ENCODE data around the gene WDR75.
A peak's percentile ranks its signal among the peaks of the same experiment; 100 is the strongest.

Gene WDR75

DNA sequence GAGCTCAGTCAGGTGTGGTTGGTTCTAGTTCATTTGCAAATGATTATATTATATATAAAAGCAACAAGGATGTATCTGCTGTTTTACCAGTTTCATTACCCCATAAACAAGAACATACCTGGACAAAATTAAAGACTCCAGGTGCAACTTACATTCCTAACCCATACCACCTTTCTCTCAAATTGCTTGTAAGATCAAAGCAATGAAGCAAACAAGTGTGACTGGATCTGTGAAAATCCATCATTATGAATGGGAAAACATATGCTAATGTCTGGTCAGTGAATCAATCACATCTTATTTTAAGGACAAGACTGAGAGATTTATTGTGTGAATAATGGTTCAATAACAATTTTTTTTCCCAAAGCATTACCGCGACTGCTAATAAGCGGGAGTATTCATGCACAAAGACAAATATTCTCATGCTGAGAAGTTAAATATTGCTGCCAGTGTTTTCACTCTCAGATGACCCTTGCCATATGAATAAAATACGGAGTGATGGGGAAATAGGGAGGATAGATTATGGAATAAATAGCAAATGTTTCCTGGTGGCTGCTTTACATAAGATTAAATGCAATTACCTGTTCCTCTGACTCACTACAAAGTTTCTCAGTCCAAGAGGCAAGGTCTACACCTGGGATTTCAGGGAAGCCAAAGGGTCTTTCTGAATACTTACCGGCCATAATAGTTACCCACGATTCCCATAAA, 59.3 kb downstream of the WDR75 start:
- no peak for DNase-seq (ENCODE audit: low spot score)

DNA sequence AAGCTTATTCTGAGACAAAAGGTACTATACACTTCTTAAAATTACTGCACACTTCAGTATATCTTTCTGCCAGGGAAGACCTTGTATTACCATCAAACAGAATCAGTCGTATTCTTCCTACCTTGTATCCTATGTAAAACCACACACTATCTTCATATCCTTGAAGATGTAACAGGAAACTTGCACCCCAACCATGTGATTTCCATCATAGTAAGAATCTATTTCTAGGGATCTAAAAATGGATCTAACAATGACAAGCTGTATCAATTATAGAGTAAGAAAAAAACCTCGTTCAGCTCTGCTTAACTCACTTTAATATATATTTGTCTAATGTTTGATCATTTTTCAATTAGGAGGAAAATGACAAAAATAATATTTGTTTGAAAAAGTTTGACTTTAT, 60.2 kb downstream of the WDR75 start:
- DNase-seq (ENCODE audit: low spot score): no peak

GRCh38 chr2:189502714-189503113, 61.4 kb downstream of the WDR75 start:
- no peak for DNase-seq (ENCODE audit: low spot score)

DNA sequence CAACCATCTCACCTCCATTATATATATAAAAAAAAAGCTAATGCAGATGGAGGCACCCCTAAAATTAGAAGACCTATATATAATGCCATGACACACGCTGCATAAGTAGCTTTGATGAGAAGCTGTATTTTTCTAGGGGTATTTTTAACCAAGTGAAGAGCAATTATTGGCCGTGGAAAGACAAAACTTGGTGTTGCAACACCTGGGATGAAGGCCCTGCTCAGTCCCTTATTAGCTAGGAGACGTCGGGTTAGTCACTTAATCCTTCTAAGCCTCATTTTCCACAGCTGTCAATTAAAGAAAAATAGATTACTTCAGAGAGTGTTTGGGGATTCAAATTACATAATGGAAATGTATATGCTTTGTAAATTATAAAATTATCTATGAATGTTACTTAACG, 63.0 kb downstream of the WDR75 start:
- no peak for DNase-seq (ENCODE audit: low spot score)

DNA sequence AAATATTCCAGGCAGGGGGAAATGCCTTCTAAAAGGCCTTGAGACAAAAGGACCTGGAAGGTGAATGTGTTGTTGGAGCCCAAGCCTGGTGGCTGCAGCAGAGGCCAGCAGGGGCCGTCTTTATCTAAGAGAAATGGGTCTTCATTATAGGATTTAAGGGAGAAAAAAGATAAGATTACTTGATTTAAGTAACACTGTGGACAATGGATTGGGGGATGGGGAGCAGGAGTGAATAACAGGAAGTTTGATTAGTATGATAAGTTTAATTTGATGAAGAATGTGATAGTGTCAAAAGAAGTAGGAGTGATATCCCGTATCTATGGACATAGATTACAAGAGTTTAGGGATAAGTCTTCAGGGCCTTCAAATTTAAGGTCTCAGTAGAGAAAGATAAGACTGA, 64.2 kb downstream of the WDR75 start:
- no peak for DNase-seq (ENCODE audit: low spot score)

GRCh38 chr2:189506514-189506976, 65.3 kb downstream of the WDR75 start:
- peak; percentile 11 for DNase-seq (ENCODE audit: low spot score)

GRCh38 chr2:189511210-189511959, 70.1 kb downstream of the WDR75 start:
- DNase-seq (ENCODE audit: low spot score): no peak

DNA sequence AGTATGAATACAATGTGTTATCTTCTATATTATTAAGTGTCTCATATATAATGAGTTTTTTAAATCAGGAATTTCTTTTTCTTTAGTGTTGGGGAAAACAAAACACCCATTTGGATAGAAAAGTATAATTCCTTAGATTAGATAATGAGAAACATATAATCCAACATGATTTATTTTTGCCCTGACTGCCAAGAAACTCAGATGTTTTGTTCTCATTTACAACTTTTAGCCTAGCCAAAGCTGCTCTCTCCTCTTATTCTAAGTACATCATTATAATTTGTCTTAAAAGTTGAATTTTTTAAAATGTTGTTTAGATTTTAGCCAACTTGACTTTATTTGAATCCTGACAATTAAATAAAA, 70.7 kb downstream of the WDR75 start:
- no peak for DNase-seq (ENCODE audit: low spot score)

GRCh38 chr2:189512879-189513278, 71.6 kb downstream of the WDR75 start:
- no peak for DNase-seq (ENCODE audit: low spot score)

- DNase-seq (ENCODE audit: low spot score): no peak
Observed at GRCh38 chr2:189514104-189514503, 72.8 kb downstream of the WDR75 start.

DNA sequence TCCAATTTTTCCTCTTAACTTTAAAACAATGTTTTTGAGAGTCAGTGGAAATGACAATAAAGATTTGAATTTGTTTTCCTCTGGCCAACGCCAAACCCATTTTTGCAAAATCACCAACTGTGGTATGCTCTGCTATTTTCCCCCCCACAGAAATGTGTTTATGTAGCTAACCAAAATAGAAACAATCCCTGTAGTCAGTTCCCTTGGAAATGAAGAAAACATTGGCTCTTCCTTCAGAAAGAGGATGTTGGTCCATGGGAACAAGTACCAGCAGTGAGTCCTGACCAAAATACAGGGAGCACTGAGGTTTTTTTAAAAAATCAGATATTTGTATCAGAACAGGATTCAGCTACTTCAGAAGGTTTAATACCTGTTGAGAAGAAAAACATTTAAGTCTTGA, 74.0 kb downstream of the WDR75 start:
- no peak for DNase-seq (ENCODE audit: low spot score)

DNA sequence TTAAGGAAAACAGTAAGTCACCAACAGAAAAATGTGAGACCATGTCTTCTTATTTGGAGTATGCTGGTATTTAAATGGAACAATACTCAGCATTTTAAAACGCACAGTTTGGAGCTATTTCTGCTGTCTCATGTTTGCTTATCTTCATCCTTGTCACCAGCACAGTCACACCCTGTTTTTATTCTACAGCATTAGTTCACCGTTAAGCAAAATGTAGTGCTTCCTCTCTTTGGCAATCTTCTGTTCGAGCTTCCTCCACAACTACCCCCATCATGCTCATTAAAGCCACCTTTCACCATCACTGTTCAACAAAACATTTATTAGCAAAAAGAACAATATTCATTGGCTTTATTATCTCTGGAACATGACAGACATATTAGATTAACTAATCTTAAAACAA, 75.3 kb downstream of the WDR75 start:
- peak; percentile 21 for DNase-seq (ENCODE audit: low spot score)

DNA sequence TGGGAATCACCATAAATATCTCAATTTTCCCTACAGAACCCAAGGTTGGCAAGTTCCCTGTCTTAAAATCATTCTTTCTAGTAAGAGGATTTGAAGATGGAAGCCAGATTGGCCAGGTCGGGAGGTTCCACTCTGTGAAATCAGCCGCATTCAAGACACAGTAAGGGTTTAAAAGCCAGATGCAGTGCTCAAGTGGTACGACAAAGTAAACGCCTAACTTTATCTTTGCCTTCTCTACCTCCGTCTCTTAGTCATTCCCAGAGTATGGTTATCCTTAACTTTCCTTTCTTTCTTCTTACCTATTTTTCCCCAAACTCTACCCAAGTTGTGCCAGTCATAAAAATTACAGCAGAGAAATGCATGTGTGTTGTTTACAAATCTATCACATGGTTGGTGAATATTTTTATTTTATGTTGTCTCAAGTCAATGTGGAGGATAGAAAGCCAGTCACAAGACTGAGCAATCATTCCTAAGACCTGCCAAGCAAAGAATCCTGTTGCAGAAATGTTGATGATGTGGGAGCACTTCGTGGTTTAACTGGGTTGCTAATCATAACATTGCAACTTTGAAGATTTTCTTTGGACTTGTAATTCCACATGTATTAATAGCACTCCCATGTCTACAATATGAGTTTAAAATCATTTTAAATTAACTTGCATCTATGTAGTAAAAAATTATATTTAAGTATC, 76.7 kb downstream of the WDR75 start:
- DNase-seq (ENCODE audit: low spot score): no peak

- DNase-seq (ENCODE audit: low spot score): no peak
Observed at GRCh38 chr2:189519631-189520387, 78.5 kb downstream of the WDR75 start.

DNA sequence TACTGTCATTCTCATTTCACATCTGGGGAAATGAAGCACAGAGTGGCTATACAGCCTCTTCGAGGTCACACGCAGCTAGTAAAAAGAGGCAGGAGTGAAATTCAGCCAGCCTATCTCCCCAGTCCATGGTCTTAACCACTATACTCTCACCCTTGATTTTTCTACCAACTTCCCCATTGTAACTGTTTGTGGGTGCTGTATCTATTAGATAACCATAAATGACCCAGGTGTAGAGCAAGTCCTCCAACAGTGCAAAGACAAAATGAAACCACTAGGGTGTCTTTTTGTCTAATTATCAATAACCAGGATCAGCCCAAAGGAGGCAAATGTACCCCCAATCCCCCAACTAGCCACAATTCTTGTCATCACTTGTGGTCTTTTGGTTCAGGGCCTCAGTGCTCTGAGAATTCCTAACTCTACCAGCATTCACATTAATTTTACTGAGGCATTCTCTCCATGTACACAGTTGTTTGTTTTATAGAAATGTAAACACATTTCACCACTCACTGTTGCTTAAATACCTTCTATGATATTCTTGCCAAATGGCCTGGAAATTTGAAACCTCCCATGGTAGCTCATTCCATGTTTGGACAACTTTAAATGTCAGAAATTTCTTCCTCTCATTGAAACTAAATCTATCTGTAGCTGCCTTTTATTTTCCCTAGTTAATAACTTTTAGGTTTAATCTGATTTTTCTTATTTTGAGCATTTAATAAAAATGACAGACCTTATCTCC, 80.6 kb downstream of the WDR75 start:
- no peak for DNase-seq (ENCODE audit: low spot score)

DNA sequence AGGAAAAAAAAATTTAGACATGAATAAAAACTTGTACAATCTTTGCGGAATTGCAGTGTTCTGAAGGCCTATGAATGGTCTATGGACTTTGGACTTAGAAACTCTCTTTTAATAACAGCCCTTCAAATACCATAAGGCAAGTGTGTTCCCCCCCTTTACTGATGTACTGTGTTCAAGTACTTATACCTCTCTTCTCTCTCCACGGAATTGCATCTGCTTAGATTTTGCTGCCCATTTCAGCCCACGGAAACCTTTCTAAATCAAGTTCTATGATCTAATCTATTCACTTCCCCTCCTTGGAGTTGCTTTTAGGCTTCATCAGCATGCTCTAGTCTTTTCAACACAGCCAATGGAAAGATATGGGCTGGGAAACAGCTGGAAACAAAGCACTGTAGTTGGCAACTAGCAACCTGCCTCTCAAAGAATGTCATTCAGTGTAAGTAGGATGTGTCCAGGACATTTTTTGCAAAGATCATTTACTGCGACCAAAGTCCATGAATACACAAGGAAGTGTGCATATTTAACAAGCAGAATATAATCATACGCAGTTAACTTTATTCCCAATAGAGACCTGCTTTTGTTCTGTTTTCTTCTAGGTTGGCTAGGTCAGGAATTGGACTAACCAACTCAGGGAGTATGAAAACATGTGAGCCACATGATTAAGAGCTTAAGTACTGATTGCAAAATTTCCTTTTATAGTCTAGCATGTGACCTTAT, 81.3 kb downstream of the WDR75 start:
- no peak for DNase-seq (ENCODE audit: low spot score)

- no peak for DNase-seq (ENCODE audit: low spot score)
Observed at GRCh38 chr2:189524746-189525145, 83.5 kb downstream of the WDR75 start.

Measured in hematopoietic multipotent progenitor cell treated with erythropoietin and hydrocortisone succinate and interleukin-3 and kit ligand, for 15 days (in vitro differentiated cells).